Panc1 (cell line): ENCODE results near the gene TOM1.

Experiments
- POLR2AphosphoS5 ChIP-seq: IDR thresholded peaks from 2 replicates; pipeline ENCODE4 v1.6.1; 2012; ENCODE audit warnings: mild to moderate bottlenecking, low read depth, low read length, moderate library complexity
- TF ChIP-seq, protein P1 (sequence below): fragments of 450-650 bp; IDR thresholded peaks from 2 replicates; pipeline ENCODE4 v1.5.1; 2017; ENCODE audit warnings: mild to moderate bottlenecking

DNA sequence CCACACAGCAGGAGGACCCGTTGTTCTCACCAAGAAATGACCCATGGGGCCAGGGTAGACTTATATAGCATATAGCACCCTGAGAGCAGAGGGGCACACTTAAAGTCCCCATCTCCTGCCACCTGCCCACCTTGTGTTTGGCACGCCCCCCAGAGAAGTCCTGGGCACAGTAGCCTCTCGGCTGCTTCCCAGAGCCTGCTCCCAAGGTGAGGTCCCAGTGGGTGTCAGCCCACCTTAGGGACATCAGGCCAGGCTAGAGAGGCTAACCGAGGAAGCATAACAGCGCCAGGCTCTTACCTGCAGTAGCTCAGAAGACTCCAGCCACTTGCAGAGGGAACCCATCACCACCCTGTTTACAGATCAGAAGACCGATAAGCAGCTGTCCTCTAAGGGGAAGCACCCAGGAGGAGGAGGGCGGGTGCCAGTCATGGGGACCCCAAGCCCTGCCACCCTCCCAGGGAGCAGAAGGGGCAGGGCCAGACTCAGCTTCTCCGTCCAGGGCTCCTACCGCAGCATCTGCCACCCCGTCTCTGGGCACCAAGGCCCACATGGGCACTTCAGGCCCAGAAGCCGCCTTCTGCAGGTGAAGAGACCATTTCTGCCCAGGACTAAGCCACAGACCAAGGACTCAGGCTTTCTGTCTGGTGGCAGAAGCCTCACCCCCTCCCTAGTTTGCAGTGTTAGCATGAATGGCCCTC, 46.3 kb downstream of the TOM1 start:
- TF ChIP-seq, protein P1, sequence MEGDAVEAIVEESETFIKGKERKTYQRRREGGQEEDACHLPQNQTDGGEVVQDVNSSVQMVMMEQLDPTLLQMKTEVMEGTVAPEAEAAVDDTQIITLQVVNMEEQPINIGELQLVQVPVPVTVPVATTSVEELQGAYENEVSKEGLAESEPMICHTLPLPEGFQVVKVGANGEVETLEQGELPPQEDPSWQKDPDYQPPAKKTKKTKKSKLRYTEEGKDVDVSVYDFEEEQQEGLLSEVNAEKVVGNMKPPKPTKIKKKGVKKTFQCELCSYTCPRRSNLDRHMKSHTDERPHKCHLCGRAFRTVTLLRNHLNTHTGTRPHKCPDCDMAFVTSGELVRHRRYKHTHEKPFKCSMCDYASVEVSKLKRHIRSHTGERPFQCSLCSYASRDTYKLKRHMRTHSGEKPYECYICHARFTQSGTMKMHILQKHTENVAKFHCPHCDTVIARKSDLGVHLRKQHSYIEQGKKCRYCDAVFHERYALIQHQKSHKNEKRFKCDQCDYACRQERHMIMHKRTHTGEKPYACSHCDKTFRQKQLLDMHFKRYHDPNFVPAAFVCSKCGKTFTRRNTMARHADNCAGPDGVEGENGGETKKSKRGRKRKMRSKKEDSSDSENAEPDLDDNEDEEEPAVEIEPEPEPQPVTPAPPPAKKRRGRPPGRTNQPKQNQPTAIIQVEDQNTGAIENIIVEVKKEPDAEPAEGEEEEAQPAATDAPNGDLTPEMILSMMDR, result no peak
- TF ChIP-seq POLR2AphosphoS5, result no peak
